ENCODE measurements around the gene GAB4.
"Not testable (repeated sequence)": the region's sequence is repeated elsewhere in the genome, so short reads cannot be mapped to it uniquely, and the experiment has no call there.

Gene GAB4

GRCh38 chr22:16958475-16958874 lies 49.5 kb downstream of the GAB4 start:
- DNase-seq (ENCODE audit: low read depth): no peak

DNA sequence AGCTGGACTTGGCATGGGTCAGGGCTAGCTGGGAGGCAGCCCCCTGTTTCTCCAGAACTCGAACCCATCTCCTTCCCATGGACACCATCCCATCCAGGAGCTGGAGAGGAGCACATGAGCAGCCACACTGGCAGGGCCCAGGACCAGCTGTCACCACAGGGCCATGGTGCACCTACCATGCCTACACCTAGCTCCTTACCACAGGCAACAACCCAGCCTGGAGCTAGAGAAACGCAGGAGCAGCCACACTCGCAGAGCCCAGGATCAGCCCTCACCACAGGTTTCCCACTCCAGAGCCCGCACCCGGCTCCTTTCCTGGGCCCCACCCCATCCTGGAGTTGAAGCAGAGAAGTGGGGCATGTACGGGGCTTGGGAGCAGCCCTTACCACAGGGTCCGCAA lies 50.2 kb downstream of the GAB4 start:
- DNase-seq (ENCODE audit: low read depth): no peak

- DNase-seq (ENCODE audit: low read depth): no peak
These were observed 51.7 kb downstream of the GAB4 start for GRCh38 chr22:16956290-16956689.

- no peak for DNase-seq (ENCODE audit: low read depth)
These were observed 52.3 kb downstream of the GAB4 start for GRCh38 chr22:16955678-16956210.

DNA sequence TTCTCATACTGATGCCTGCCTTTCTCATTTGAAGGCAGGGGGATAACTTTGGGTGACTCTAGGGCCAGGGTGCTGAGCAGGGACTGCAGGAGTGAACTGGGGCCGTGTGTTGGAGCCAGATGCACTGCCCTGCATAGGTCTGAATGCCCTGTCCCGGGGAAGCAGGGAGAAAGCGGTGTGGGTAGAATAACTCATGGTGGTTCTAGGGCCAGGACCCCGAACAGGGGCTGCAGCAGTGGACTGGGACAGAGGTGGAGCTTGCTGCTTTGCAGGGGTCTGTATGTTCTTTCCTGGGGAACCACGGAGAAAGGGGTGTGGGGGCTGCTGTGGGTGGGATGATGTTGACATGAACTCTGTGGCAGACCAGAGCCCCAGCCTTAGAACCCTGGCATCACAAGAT lies 52.9 kb downstream of the GAB4 start:
- no peak for DNase-seq (ENCODE audit: low read depth)

- DNase-seq (ENCODE audit: low read depth): no peak
These were observed 54.0 kb downstream of the GAB4 start for GRCh38 chr22:16954060-16954403.

GRCh38 chr22:16953206-16954059 lies 54.6 kb downstream of the GAB4 start:
- no peak for DNase-seq (ENCODE audit: low read depth)

GRCh38 chr22:16949561-16949960 lies 58.5 kb downstream of the GAB4 start:
- no peak for DNase-seq (ENCODE audit: low read depth)

DNA sequence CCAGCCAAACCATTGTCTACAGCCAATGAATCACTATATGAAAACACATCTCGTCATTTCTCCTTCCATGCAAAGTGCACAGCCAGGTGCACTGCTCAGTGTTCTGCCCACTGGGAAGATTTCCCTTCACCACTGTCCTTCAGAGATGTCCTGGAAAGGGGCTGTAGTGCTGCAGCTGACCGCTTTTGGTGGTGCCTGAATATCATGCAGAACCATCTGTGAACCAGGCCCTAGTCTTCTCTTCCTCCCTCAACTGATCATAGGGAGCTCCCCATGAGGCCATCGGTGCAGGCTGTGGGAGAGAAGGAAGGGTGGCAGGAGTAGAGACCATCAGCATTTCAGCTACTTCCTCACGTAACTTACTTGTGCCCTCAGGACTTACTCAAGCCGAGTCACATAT lies 70.2 kb downstream of the GAB4 start:
- no peak for DNase-seq (ENCODE audit: low read depth)

DNA sequence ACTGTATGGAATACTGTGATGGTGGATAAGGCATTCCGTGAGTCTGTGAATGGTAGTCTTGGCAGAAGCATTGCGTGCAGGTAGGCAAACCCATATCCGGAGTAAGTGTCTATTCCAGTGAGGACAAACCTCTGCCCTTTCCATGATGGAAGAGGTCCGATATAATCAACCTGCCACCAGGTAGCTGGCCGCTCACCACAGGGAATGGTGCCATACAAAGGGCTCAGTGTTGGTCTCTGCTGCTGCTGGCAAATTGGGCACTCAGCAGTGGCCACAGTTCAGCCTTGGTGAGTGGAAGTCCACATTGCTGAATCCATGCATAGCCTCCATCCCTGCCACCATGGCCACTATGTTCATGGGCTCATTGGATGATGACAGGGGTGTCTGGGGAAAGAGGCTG lies 70.8 kb downstream of the GAB4 start:
- not testable (repeated sequence) for DNase-seq (ENCODE audit: low read depth)

DNA sequence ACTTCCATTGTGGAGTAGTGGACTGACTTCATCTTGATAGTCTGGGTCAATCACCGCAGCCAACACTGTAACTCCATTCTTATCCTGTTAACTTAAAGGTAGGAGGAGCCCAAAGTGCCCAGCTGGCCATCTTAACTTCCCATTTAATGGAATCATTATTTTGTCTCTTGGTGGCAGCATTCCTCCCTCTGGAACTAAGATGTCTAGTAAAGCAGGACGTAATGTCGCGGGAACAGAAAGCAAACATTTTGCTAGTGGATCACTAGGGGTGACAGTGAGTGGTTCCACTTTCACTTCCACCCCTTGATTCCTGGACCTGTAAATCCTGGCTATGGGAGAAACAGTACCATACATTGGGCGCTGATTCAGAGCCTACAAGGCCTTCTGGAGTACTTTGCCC lies 71.4 kb downstream of the GAB4 start:
- no peak for DNase-seq (ENCODE audit: low read depth)

GRCh38 chr22:16935209-16935608 lies 72.8 kb downstream of the GAB4 start:
- no peak for DNase-seq (ENCODE audit: low read depth)

DNA sequence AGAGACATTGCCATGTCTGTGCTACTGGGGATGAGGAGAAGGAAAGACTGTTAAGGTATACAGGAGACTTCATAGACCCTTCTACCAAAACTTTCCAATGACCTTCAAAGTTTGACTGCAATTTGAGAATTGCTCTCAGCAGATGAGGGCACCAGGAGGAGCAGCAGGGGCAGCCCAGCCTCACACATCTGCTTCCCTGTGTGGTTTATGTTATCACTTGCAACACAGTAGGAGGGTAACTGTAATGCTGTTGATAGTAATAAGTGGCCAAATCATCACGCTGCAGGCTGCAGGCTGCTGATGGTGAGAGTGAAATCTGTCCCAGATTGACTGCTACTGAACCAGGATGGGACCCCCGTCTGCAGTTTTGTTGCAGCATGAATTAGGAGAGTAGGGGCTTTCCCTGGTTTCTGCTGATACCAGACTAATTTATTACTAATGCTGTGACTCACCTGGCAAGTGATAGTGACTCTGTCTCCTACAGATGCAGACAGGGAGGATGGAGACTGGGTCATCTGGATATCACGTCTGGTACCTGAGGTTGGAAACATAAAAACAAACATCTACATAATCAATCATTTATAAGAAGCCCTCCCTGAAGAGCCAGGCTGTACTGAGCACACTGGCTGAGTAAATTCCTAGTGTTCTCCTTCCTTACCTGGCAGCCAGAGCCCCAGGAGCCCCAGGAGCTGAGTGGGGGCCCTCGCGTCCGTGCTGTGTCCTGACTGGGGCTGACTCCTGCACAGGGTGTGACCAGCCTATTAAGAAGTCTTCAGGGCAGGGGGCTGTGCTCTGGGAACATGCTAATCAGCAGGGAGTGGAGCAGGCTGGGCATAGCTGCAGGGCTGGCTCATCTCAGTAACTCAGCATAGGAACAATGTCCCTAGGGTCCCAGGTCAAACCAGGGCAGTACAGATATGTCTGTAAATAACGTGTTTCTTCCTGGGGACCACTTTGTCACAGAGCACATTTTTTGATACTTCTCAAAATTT lies 74.4 kb downstream of the GAB4 start:
- DNase-seq (ENCODE audit: low read depth): no peak

DNA sequence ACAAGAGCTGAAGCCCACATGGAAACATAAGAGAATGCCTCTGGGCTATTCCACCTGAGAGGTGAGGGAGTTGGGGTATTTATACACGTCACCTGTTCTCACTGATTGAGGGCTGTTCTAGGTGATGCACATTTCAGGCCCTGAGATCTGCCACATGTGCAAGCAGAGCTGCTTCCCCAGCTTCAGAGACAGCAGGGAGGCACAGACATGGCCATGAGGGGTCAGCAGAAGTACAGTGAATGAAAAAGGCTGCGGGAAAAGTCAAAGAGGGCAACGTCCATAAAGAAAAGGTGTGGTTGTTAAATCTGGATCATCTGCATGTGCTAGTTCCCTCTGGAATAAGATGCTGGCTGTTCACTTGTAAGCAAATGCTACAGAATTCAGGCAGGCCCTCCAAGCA lies 75.4 kb downstream of the GAB4 start:
- no peak for DNase-seq (ENCODE audit: low read depth)

DNA sequence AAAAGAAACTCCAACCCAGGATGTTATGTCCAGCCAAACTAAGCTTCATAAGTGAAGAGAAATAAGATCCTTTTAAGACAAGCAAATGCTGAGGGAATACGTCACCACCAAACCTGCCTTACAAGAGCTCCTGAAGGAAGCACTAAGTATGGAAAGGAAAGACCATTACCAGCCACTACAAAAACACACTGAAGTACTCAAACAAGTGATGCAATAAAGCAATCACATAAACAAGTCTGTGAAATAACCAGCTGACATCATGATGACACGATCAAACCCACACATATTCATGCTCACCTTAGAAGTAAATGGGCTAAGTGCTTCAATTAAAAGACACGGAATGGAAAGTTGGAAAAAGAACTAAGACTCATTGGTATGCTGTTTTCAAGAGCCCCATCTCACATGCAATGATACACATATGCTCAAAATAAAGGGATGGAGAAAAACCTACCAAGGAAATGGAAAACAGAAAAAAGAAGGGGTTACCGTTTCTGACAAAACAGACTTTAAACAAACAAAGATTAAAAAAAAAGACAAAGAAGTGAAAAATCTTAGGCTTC lies 82.5 kb downstream of the GAB4 start:
- DNase-seq (ENCODE audit: low read depth): no peak

- no peak for DNase-seq (ENCODE audit: low read depth)
These were observed 85.3 kb downstream of the GAB4 start for GRCh38 chr22:16922706-16923105.

DNA sequence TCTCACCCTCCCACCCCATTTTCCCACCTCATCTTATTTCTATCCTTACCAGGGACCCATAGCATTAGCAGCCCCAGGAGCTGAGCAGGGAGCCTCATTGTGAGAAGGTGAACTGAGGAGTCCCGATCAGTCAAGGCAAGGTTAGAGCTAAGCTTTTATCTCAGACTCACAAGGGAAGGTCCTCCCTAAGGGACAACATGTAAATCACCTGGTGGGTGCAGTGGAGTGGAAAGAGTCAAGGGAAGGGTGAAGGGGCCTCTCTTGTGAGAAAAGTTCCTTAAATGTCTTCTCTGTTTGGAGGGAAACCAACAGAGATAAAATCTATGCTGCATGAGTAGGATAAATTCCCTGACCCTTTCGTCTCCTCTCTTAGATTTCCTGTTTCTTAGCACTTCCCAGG lies 85.9 kb downstream of the GAB4 start:
- DNase-seq (ENCODE audit: low read depth): no peak

GRCh38 chr22:16917144-16918003 lies 90.6 kb downstream of the GAB4 start:
- DNase-seq (ENCODE audit: low read depth): peak; percentile 17

DNA sequence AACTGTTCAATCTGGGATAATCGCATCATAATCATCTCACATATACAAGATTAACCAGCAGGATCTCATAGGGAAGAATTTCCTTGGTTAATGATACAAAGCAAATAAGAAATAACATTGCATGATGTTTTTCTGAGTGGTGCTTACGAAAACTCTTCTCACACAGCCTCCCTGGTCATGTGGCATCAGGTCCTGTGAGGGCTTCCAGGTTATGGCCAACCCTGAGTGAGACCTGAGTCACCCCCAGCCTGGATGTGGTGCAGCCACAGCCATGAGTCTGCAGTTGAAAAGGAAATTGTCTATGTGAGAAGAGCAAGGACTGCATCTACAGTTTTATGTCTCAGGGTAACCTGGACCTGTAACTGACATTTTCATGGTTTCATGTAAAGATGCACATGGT lies 92.3 kb downstream of the GAB4 start:
- no peak for DNase-seq (ENCODE audit: low read depth)

DNA sequence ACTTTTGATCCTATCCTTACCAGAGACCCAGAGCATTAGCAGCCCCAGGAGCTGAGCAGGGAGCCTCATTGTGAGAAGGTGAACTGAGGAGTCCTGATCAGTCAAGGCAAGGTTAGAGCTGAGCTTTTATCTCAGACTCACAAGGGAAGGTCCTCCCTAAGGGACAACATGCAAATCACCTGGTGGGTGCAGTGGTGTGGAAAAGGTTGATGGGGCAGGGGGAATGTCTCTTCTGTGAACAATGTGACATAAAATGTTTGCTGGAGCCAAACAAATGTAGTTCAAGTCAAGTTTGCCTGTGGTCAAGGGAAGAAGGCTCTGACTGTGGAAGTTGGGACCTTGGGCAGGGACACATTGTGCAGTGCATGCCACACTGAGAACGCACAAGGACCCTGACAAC lies 93.1 kb downstream of the GAB4 start:
- not testable (repeated sequence) for DNase-seq (ENCODE audit: low read depth)

DNA sequence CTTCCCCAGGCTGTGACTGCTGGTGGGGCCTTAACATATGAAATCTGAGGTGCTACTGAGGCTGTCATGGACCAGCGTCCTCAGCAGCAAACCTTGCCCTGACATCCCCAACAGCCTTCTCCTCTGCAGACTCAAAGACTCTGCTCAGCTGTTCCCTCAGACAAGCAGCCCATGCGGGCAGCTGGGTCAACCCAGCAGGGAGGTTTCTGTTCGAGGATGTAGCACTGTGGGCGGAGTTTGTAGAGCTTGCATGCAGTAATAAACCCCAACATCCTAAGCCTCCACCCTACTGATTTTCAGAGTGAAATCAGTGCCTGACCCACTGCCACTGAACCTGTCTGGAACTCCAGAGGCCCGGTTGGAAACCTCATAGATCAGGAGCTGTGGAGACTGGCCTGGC lies 94.0 kb downstream of the GAB4 start:
- no peak for DNase-seq (ENCODE audit: low read depth)

DNA sequence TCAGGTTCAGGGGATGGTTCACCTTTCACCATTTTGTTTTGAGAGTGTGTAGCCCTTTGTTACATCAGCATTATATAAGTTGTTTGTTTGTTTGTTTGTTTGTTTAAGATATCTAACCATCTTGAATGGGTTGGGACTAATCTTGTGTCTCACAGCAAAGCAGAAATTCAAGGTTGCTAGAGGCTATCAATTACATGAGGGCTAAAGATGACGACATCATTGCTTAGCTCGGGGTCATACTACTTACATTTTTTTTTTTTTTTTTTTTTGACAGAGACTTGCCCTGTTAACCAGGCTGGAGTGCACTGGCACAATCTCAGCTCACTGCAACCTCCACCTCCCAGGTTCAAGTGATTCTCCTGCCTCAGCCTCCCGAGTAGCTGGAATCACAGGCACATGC lies 95.7 kb downstream of the GAB4 start:
- DNase-seq (ENCODE audit: low read depth): no peak
